HG03565 (cell line): ENCODE data around the gene SH2B3.
A peak's percentile ranks its signal among the peaks of the same experiment; 100 is the strongest.
"Not testable (repeated sequence)": the region's sequence is repeated elsewhere in the genome, so short reads cannot be mapped to it uniquely, and the experiment has no call there.

Experiments
- ATAC-seq: cut with Tn5 transposase; IDR thresholded peaks from one replicate; pipeline ENCODE4 v1.9.1; 2021; ENCODE audit warnings: mild to moderate bottlenecking, moderate library complexity; ENCODE audit not compliant: unreplicated experiment

The SH2B3 gene

DNA sequence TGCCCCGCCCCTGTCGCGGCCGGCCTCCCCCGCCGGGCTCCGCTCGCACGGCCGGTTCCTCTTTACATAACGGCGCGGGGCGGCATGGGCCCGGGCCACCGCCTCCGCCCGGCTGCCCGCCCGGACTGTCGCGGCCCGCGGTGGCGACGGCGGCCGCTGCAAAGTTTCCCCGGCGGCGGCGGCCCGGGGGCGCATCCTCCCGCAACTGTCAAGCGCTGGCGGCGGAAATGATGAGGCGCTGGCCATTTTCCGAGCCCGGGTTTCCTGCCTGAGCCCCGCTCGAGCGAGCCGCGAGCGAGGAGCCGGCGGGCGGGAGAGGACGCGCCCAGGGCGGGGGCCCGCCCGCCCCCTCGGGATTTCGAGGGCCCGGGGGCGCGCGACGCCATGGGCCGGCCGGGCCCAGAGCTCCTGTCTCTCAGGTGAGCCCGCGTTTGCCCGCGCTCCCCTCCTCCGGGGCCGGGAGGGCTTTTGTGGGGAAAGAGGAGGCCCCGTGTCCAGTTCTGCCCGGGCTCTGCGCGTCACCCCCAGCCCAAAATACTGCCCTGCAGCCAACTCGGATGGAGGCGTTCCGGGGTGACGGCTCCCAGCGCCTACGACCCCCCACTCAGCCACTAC is at the start of gene SH2B3:
TSS of gene SH2B3 (plus strand) at position 65 of the 615 bp plus-strand sequence. CDS start 12,223 bp downstream, outside the sequence.
- no peak for ATAC-seq

DNA sequence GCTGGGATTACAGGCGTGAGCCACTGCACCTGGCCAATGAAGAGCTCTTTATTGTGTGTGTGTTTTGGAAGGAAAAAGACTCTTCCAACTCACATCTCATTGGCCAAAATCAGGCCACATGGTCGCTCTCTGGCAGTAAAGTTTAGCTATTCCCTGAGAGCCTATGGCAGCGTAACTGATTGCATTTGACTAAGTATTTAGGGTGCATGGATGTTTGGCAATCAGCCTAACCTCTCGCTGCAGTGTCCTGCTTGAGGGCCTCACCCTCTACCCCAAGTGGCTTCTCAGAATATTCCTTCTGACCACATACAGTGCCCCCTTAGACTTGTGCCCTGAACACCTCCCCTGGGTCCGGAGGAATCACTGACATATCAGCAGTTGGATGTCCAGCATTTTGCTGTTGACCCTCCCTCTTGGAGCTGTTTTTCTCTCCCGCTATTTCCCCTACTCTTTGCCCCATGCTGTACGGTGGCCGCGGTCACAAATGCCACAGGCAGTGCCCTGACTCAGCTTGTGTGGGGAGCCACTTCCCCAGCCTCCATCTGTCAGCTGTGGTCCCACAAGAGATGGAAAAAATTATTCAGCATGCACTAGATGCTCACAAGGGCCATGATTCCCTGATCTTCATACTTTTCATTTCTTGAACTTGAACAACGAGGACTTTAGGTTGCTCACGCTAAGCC is 46.4 kb upstream of the SH2B3 start:
- no peak for ATAC-seq

GRCh38 chr12:111359914-111360276 is 45.8 kb upstream of the SH2B3 start:
- ATAC-seq: no peak

GRCh38 chr12:111360325-111360930 is 45.3 kb upstream of the SH2B3 start:
- ATAC-seq: no peak

DNA sequence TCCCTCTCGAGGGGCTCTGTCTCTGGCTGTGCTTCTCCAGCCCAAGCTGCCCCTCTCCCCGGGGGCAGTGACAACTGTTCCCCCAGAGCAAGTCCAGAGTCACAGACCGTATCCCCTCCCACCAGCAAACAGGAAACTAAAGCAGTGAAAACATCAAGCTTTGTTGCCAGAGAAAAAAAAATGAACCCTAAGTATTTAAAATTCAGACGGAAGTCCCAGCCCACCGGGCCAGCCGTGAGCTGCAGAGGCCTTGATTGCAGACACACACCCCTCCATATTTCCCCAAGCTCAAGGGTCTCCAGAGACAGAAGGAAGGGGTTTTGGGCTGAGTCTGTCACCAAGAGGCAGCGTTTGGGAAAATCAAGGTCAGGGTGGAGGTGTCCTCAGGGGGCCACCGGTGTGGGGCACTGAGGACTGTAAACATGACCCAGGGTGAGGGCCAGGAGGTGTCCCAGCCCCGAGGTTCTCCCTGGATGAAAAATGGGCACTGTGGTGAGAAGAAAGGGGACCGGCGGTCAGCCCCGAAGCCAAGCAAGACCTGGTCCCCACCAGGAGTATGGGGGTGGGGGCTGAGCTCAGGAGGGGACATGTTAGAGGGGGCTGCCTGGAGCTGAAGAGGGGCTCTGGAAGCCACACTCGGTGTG is 44.5 kb upstream of the SH2B3 start:
- ATAC-seq: no peak

DNA sequence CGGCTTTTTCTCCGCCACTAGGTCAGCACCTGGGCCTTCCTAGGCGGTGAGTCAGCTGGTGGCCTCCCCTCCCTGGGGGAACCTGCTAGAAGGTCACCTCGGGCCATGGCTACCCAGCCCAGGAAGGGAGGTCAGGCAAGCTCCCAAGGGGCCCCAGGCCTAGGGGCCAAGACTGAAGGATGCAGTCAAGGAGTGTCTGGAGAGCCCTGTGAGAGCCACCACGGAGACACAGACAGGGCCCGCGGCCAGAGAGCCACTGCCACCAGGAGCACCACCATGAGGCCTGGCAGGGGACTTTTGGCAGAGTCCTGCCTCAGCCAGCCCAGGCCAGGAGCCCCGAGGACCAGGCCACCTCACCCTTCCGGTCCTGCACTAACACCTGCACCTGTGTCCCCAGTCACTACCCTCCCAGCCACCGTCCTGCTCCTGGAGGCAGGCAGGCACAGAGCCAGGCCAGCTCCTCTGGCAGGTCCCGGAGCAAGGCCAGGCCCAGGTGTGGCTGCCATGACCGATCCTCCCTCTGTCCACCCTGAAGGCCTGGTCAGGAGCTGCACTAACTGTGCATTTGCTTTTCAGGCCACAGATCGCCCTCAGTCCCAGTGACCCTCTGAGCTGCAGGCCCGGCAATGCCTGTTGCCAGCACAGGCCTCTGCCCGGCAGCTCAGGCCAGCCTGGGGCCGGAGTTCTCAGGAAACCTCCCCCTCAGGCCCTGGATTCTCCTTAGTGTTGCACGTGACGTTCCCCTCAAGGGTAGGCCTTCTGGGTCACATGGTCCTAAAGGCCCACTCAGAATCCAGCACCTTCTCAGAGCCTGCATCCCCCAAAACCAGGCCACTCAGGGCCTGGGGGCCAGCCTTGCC is 43.8 kb upstream of the SH2B3 start:
- no peak for ATAC-seq

GRCh38 chr12:111362687-111363475 is 42.8 kb upstream of the SH2B3 start:
- no peak for ATAC-seq

DNA sequence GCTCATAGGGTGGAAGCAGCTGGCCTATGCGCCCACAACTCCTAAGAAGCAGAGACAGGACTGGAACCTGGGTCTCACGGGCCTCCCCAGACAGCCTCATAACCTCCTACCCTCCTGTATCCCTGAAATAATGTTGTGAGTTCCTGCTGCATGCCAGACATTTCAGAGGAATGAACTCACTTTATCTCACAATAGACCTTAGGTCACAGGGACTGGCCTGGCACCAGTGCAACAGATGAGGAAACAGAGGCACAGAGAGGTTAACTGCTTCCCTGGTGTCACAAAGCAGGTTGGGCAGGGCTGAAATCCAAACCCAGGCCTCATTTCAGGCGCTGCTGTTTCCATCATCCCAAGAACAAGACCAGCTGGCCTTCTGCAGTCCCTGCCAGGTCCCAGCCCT is 42.1 kb upstream of the SH2B3 start:
- no peak for ATAC-seq

DNA sequence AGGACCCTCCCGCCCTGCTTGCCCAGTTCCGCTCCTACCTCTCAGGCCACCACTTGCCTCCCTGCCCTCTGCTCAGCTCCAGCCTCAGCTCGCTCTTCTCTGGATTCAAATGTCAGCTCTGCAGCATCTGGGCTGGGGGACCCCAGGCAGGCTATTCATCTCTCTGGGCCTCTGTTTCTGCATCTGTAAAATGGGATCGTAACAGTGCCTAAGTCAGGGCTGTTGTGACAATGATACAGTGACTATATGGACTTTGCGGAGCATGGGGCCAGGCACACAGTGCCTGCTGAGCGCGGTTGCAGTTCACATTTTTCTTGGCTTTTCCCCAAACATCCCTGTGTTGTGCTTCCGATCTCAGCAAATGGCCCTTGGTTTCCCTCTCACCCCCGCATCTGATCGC is 39.6 kb upstream of the SH2B3 start:
- no peak for ATAC-seq

- ATAC-seq: no peak
These were observed 39.1 kb upstream of the SH2B3 start for GRCh38 chr12:111366583-111366982.

- no peak for ATAC-seq
These were observed 38.0 kb upstream of the SH2B3 start for GRCh38 chr12:111367661-111368221.

GRCh38 chr12:111368291-111368787 is 37.4 kb upstream of the SH2B3 start:
- no peak for ATAC-seq

DNA sequence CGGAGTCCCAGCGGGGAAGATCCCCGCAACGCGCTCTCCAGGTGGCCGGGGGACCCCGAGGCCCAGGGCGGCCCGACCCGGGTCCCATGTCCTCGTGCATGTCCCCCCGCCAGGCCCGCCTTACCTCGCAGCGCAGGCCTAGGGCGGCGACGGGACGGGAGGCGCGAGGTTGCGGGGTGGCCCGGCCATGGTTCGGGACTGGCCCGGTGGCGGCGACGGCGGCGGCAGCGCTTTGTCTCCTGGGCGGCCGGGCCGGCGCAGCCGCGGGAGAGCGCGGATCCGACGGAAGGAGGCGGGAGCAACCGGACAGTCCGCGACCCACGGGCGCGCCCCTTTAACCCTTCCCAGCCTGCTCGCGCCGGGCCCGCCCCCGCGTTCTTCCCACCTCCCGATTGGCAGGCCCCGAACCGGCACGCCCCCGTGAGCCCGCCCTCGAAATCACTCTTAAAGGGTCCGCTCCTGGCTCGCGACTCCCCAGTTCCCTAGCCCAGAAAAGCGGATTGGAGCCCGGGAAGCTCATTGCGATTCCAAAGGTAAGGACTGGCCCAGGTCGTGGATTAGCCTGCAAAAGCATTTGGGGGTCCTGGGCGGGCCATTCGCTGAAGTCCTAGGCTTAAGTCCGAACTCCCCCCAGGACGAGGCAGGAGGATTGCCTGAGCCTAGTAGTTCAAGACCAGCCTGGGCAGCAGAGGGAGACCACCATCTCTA is 36.8 kb upstream of the SH2B3 start, which contains the start of gene PHETA1:
TSS of gene PHETA1 (minus strand) at position 308 of the 708 bp plus-strand sequence. CDS start 5,668 bp downstream, outside the sequence.
- ATAC-seq: peak; percentile 64

GRCh38 chr12:111369496-111370220 is 36.1 kb upstream of the SH2B3 start:
- no peak for ATAC-seq

DNA sequence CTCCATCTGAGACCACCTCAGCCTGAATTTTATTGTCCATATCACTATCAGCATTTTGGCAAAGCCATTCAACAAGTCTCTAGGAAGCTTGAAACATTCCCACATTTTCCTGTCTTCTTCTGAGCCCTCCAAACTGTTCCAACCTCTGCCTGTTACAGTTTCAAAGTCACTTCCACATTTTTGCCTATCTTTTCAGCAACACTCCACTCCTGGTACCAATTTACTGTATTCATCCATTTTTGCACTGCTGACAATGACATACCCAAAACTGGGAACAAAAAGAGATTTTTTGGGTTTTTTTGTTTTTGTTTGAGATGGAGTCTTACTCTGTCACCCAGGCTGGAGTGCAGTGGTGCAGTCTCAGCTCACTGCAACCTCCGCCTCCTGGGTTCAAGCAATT is 32.5 kb upstream of the SH2B3 start:
- not testable (repeated sequence) for ATAC-seq

DNA sequence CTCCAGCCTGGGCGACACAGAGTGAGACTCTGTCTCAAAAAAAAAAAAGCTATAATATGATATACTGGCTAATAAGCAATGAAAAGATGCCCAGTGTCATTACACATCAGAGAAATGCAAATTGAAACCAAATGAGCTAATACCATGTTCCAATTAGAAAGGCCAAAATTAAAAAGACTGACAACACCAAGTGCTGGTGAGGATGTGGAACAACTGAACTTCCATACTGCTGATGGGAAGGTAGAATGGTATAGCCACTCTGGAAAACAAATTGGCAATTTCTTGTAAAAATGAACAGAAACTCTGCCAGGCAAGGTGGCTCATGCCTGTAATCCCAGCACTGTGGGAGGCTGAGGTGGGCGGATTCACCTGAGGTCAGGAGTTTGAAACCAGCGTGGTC is 28.3 kb upstream of the SH2B3 start:
- no peak for ATAC-seq

GRCh38 chr12:111379942-111380554 is 25.7 kb upstream of the SH2B3 start:
- ATAC-seq: no peak

DNA sequence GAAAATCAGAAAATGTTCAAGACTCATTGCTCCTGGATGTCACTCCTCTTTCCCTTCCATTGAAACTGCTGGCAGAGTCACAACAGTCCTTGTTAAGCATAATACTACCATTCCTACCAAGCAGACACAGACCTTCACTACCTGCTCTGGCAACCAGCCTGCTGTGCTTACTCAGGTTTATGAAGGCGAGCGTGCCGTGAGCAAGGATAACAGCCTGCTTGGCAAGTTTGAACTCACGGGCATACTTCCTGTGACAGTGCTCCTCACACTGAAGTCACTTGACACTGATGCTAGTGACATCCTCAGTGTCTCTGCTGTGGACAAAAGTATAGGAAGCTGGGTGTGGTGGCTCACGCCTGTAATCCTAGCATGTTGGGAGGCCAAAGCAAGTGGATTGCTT is 21.1 kb upstream of the SH2B3 start:
- no peak for ATAC-seq
